ENCODE measurements around the gene GSN.

The GSN gene

GRCh38 chr9:121345070-121345469, 77.1 kb downstream of the GSN start:
- in situ Hi-C loops (cut with MboI; ENCODE audit: low sequenced_read_pairs), result no loop called here

- in situ Hi-C loops (cut with MboI; ENCODE audit: low sequenced_read_pairs), result no loop called here
These were observed 80.3 kb downstream of the GSN start for GRCh38 chr9:121348221-121348620.

GRCh38 chr9:121349009-121349408, 81.0 kb downstream of the GSN start:
- in situ Hi-C loops (cut with MboI; ENCODE audit: low sequenced_read_pairs), result no loop called here

GRCh38 chr9:121350036-121350435, 82.1 kb downstream of the GSN start:
- in situ Hi-C loops (cut with MboI; ENCODE audit: low sequenced_read_pairs), result no loop called here

- in situ Hi-C loops (cut with MboI; ENCODE audit: low sequenced_read_pairs), result no loop called here
These were observed 83.1 kb downstream of the GSN start for GRCh38 chr9:121350993-121351561.

GRCh38 chr9:121353241-121354061, 85.5 kb downstream of the GSN start:
- in situ Hi-C loops (cut with MboI; ENCODE audit: low sequenced_read_pairs), result no loop called here

- in situ Hi-C loops (cut with MboI; ENCODE audit: low sequenced_read_pairs), result no loop called here
These were observed 86.2 kb downstream of the GSN start for GRCh38 chr9:121354141-121354540.

GRCh38 chr9:121354762-121355161, 86.8 kb downstream of the GSN start:
- in situ Hi-C loops (cut with MboI; ENCODE audit: low sequenced_read_pairs), result no loop called here

GRCh38 chr9:121357011-121357410, 89.0 kb downstream of the GSN start:
- in situ Hi-C loops (cut with MboI; ENCODE audit: low sequenced_read_pairs), result no loop called here

GRCh38 chr9:121358751-121359150, 90.8 kb downstream of the GSN start:
- in situ Hi-C loops (cut with MboI; ENCODE audit: low sequenced_read_pairs), result no loop called here

- in situ Hi-C loops (cut with MboI; ENCODE audit: low sequenced_read_pairs), result no loop called here
These were observed 91.7 kb downstream of the GSN start for GRCh38 chr9:121359351-121360294.

- in situ Hi-C loops (cut with MboI; ENCODE audit: low sequenced_read_pairs), result no loop called here
These were observed 92.8 kb downstream of the GSN start for GRCh38 chr9:121360601-121361374.

GRCh38 chr9:121362813-121363621, 95.1 kb downstream of the GSN start:
- in situ Hi-C loops (cut with MboI; ENCODE audit: low sequenced_read_pairs), result no loop called here

GRCh38 chr9:121363622-121363961, 95.6 kb downstream of the GSN start:
- in situ Hi-C loops (cut with MboI; ENCODE audit: low sequenced_read_pairs), result no loop called here

- in situ Hi-C loops (cut with MboI; ENCODE audit: low sequenced_read_pairs), result no loop called here
These were observed 96.1 kb downstream of the GSN start for GRCh38 chr9:121364077-121364476.

GRCh38 chr9:121364886-121365285, 96.9 kb downstream of the GSN start:
- in situ Hi-C loops (cut with MboI; ENCODE audit: low sequenced_read_pairs), result no loop called here

GRCh38 chr9:121365564-121365963, 97.6 kb downstream of the GSN start:
- in situ Hi-C loops (cut with MboI; ENCODE audit: low sequenced_read_pairs), result no loop called here

- in situ Hi-C loops (cut with MboI; ENCODE audit: low sequenced_read_pairs), result no loop called here
These were observed 98.7 kb downstream of the GSN start for GRCh38 chr9:121366611-121367192.

- in situ Hi-C loops (cut with MboI; ENCODE audit: low sequenced_read_pairs), result no loop called here
These were observed 99.6 kb downstream of the GSN start for GRCh38 chr9:121367306-121368137.

All from HL-60/S4 treated with phorbol 12-myristate 13-acetate at 8.2 ng/mL for 4 days and 3 days (cell line).